Activated CD8-positive, alpha-beta memory T cell treated with anti-CD3 and anti-CD28 coated beads, Interleukin-2, amount 50 U/mL, for 1 hour (primary cell): ENCODE data around the gene CDK1.

Experiments used
- DNase-seq: peaks from one replicate; pipeline ENCODE4 v3.0.0-alpha.2; 2020; ENCODE audit errors: extremely low read depth

The CDK1 gene

DNA sequence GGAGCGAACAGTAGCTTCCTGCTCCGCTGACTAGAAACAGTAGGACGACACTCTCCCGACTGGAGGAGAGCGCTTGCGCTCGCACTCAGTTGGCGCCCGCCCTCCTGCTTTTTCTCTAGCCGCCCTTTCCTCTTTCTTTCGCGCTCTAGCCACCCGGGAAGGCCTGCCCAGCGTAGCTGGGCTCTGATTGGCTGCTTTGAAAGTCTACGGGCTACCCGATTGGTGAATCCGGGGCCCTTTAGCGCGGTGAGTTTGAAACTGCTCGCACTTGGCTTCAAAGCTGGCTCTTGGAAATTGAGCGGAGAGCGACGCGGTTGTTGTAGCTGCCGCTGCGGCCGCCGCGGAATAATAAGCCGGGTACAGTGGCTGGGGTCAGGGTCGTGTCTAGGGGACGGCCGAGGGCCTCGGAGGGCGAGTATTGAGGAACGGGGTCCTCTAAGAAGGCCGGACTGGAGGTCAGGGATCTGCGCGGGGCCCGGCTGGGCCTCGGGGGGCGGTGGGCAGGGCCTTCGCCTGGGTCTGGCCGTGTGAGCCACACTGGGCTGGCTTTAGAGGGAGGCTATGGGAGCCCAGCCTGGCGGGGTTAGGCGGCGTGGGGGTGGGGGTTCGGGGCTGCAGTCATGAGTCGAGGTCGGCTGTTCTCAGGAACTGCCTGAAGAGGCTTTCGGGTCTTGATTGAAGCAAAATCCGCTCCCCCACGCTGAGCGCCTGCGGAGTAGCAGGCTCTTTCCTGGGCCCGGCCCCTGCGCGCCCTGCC is at the start of gene CDK1:
CDK1 (plus strand) TSS at position 265 of the 757 bp plus-strand sequence. CDS start 1,688 bp downstream, outside the sequence.
- peak; percentile 85 for DNase-seq

- no peak for DNase-seq
These were observed 49.2 kb upstream of the CDK1 start for GRCh38 chr10:60729106-60729505.

- DNase-seq, result no peak
These were observed 47.0 kb upstream of the CDK1 start for GRCh38 chr10:60731134-60731885.

GRCh38 chr10:60732198-60732806 is 46.0 kb upstream of the CDK1 start:
- DNase-seq, result no peak

- DNase-seq, result no peak
These were observed 45.3 kb upstream of the CDK1 start for GRCh38 chr10:60732807-60733516.

GRCh38 chr10:60733517-60733822 is 44.8 kb upstream of the CDK1 start:
- DNase-seq, result no peak

DNA sequence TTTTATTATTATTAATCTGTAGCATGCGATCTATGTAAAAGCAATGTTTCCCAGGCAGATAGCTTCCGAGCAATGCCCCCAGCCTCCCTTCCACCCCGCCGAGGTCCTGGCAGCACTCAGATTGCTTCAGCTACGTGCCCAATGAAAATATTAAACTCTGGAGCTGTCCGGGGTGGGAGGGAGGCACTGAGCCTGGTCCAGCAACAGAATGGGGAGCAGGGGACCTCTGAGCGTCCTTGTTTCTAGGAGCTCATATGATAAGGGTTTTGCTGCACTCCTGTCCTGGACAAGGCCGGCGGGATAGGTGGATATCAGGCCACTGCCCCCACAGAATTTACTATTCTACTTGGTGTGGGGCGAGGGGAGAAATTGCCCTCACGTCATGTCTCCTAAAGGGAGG is 44.5 kb upstream of the CDK1 start:
- DNase-seq, result no peak

DNA sequence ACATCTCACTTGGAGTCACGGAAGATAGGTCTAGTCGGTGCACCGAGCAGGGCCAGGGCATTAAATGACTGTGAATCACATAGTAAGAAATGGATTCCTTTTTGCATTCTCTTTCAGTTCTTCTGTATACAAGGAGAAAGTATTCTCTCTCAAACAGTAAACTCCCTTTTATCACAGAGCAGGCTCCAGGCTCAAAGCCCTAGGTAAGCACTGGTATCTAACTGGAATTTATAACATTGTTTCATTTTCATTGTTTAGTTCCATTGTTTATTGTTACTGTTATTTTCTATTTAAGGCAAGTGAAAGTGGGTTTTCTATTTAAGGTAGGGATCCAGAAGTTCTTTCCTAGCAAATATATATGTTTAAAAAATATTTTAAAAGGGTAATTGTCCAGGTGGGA is 44.1 kb upstream of the CDK1 start:
- DNase-seq, result no peak

GRCh38 chr10:60735244-60735643 is 43.0 kb upstream of the CDK1 start:
- DNase-seq, result no peak

GRCh38 chr10:60737242-60737641 is 41.0 kb upstream of the CDK1 start:
- DNase-seq, result no peak

DNA sequence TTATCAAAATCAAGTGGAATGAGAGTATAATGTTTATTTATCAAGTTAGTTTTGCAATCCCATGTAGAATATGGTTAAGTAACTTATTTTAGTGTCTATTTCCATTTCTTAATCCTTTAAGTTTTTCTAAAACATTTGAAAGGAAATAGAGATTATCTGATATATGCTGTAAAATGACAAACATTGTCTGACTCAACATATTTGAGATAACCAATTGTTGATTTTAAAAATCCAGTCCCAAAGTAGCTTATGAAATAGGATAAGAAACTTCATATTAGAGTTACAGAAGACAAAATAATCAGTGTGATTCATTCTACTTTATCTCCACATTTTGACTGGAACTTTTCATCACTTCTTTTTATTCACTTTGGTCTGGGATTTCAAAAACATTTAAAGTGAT is 38.7 kb upstream of the CDK1 start:
- DNase-seq, result no peak

- DNase-seq, result no peak
These were observed 35.8 kb upstream of the CDK1 start for GRCh38 chr10:60742512-60742911.

- DNase-seq, result no peak
These were observed 30.3 kb upstream of the CDK1 start for GRCh38 chr10:60747817-60748469.

DNA sequence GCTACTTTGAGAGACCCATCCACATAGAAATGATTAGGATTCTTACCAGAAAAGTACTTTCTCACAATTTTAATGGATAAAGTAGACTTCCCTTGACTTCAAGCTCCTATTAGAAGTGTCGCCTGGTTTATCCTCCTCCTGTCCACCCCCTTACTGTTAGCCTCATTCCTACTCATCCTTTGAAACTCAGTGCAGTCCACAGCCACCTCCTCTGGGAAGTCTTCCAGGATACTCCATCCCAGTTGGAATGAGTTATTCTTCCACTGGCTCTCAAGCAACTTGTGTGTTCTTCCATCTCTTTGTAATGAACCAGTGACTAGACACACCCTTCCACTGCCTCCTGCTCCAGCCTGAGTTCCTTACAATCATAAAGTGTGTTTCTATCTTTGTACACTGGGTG is 25.1 kb upstream of the CDK1 start:
- DNase-seq, result no peak

DNA sequence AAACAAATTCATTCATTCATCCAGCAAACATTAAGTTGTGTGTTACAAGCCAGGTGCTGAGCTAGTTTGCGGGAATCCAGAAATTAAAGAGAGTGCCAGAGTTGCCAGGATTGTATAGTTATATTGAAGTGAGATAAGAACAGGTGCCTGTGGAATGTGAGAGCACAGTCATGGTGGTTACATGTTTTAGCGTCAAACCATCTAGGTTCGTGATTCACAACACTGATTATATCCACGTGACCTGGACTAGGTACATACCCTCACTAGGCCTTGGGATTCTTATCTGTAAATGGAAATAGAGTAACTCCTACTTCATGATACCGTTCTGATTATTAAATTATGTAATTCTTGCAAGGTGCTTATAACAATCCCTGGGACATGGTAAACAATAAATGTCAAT is 24.5 kb upstream of the CDK1 start:
- no peak for DNase-seq

DNA sequence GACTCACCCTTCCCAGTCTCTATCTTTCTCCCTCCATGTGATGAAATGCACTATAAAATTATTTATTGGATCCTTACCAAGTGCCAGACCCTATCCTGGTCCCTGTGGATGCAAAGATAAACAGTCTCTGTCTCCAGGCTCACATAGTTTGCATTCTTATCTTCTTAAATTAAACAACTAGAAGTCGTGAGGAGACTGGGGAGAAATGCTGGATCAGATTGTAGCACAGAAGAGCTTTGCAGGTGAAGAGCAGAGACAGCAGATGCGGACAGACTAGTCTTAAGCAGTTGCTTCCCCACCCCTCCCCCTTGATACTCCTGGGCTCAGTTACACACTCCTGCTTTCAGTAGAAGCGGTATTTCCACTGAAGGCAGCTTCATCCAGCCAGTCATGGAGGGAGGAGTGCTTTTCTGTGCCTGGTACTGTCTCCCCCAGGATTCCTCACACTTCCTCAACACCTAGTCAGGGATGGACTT is 20.8 kb upstream of the CDK1 start:
- no peak for DNase-seq

GRCh38 chr10:60759181-60759580 is 19.1 kb upstream of the CDK1 start:
- DNase-seq, result no peak

- DNase-seq, result no peak
These were observed 17.5 kb upstream of the CDK1 start for GRCh38 chr10:60760711-60761210.

DNA sequence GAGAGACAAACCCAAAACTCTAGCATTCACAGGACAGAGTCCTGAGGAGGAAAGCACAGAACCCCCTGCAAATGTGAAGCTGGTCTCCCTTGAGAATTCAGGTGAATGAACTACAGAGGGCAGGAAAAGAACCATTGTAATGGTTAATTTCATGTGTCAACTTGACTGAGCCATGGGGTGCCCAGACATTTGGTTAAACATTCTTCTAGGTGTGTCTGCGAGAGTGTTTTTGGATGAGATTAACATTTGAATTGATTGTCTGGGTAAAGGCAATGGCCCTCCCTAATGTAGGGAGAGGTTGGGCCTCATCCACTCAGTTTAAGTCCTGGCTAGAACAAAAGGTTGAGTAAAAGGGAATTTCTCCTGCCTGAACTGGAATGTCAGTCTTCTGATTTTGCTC is 15.7 kb upstream of the CDK1 start:
- no peak for DNase-seq

DNA sequence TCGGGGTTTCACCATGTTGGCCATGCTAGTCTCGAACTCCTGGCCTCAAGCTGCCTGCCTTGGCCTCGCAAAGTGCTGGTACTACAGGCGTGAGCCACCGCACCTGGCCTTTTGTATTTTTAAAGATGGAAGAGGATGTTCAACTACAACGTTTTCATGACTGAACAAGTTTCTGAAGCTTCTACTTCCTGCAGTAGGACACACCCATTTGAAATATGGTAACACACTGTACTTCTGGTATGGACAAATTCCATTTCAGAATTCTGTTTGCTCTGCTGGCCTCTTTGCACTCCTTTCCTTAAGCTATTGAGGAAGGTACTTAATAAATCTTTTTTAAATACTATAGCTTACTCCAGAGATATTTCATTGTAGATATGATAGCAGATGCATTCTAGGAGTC is 10.9 kb upstream of the CDK1 start:
- DNase-seq, result no peak

DNA sequence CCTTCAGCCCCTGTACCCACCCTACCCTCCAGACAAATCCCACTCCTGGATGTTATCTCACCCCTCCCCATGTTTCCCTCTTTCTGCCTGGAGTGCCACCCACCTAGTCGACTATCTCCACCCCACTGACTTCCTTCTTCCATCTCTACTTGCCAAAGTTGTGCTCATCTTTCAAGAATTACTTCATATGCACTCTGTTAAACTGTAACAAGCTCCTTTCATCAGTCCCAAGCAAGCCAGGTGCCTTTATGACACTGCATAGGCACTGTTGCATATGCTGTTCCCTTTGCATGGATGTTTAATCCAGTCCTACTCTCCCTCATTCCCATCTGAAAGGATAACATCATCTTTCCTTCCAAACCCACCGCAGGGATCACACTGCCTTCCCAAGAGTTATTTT is 8.9 kb upstream of the CDK1 start:
- DNase-seq, result no peak
